Natural killer cell treated with Interleukin-12 subunit alpha and Interleukin-12 subunit beta and Interleukin-15 and Interleukin-18, amount 100 ng/mL, for 72 hours (primary cell): ENCODE measurements around the gene CEBPZOS. TPM values are rescaled to one million over a fixed set of nuclear protein-coding genes. Genes with fewer than 3 reads are reported as not detected.
"Not testable (repeated sequence)": the region's sequence is repeated elsewhere in the genome, so short reads cannot be mapped to it uniquely, and the experiment has no call there.

Experiments used
- ATAC-seq, 2 donors: fragments of 150-1000 bp; cut with Tn5 transposase in 1 of 2; sonication (Bioruptor Pico), chemical (Tn5 transposase) in 1 of 2; 2 replicates each; pipeline ENCODE4 v1.10.0; 2021
- DNase-seq: peaks from one replicate; pipeline ENCODE4 v3.0.0; 2022; ENCODE audit warnings: low spot score
- H3K27ac Mint-ChIP-seq, 2 donors: 1 replicate in 1 of 2; 2 replicates in 1 of 2; pipeline ENCODE4 v1.8.0; 2022; ENCODE audit warnings: mixed read lengths in 2 of 2, mild to moderate bottlenecking in 1 of 2, moderate library complexity in 1 of 2
- H3K27me3 Mint-ChIP-seq, 2 donors: 1 replicate in 1 of 2; 2 replicates in 1 of 2; pipeline ENCODE4 v1.8.0; 2022; ENCODE audit warnings: mixed read lengths in 2 of 2
- H3K36me3 Mint-ChIP-seq: one replicate; pipeline ENCODE4 v1.8.0; 2022; ENCODE audit warnings: mixed read lengths
- H3K4me1 Mint-ChIP-seq, 2 donors: 1 replicate in 1 of 2; 2 replicates in 1 of 2; pipeline ENCODE4 v1.8.0; 2022; ENCODE audit warnings: low read depth in 2 of 2, mixed read lengths in 2 of 2, mild to moderate bottlenecking in 1 of 2
- H3K4me3 Mint-ChIP-seq: one replicate; pipeline ENCODE4 v1.8.0; 2022; ENCODE audit warnings: mixed read lengths
- H3K9me3 Mint-ChIP-seq: 2 replicates; pipeline ENCODE4 v1.8.0; 2022; ENCODE audit warnings: mixed read lengths
- total RNA-seq, 2 donors: library from RNA; stranded (reverse); gene quantifications; one replicate each; pipeline ENCODE4 v1.2.3, GENCODE V29; 2022

The CEBPZOS gene
- total RNA-seq, 2 donors from 2014 or later, result 32.6 to 37.9 TPM

DNA sequence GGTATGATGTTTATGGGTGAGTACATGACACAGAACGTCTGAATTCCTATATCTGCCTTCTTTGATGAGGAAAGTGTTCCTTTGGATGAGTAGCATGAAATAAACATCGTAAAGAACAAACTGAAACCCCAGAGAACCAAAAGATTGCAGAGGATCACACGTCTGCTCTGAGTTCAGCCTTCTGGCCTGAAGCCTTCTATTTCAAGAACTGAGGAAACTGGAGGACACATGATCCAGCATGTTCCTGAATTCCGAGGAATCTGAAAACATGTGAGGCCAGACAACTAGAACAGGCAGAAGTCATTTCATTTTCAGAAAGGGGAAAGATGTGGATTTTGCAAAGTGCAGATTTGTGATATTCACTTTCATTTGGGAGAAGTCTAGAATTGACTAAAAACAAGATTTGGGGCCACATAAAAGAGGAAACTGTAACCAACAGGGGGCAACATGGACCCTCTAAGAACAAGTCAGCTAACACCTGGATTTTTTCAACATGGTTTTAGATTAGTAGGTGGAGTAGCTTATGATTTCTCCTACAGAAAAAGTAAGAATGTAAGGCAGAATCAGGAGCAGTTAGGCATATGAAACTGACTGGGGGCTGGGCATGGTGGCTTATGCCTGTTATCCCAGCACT is 16.2 kb upstream of the CEBPZOS start:
- no peak overlapping the region for H3K4me3 Mint-ChIP-seq
- no peak for DNase-seq
- H3K27me3 Mint-ChIP-seq, result peaks cover 18 to 25% of the 10 kb centered on the region in 2 donors
- no peaks in the 10 kb centered on the region for H3K36me3 Mint-ChIP-seq
- no peak overlapping the region for H3K27ac Mint-ChIP-seq
- H3K9me3 Mint-ChIP-seq, result no peaks in the 10 kb centered on the region
- no peaks in the 10 kb centered on the region for H3K4me1 Mint-ChIP-seq
- ATAC-seq, result no peak

DNA sequence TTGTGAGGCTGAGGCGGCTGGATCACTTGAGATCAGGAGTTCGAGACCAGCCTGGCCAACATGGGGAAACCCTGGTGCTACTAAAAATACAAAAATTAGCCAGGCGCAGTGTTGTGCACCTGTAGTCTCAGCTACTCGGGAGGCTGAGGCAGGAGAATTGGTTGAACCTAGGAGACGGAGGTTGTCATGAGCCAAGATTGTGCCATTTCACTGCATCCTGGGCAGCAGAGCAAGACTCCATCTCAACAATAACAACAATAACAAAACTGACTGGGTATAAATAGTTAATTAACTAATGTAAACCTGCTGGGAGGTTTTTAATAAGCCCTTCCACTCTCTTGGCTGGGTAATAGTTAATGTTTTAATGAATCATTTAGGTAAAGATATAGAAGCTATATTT is 15.7 kb upstream of the CEBPZOS start:
- Mint-ChIP-seq H3K27ac (no peak overlapping the region), H3K27me3 (peaks cover 18 to 25% of the 10 kb centered on the region in 2 donors), H3K36me3 (no peaks in the 10 kb centered on the region), H3K4me3 (no peak overlapping the region), H3K9me3 (no peaks in the 10 kb centered on the region), H3K4me1 (no peaks in the 10 kb centered on the region)
- DNase-seq (no peak), ATAC-seq (no peak)

DNA sequence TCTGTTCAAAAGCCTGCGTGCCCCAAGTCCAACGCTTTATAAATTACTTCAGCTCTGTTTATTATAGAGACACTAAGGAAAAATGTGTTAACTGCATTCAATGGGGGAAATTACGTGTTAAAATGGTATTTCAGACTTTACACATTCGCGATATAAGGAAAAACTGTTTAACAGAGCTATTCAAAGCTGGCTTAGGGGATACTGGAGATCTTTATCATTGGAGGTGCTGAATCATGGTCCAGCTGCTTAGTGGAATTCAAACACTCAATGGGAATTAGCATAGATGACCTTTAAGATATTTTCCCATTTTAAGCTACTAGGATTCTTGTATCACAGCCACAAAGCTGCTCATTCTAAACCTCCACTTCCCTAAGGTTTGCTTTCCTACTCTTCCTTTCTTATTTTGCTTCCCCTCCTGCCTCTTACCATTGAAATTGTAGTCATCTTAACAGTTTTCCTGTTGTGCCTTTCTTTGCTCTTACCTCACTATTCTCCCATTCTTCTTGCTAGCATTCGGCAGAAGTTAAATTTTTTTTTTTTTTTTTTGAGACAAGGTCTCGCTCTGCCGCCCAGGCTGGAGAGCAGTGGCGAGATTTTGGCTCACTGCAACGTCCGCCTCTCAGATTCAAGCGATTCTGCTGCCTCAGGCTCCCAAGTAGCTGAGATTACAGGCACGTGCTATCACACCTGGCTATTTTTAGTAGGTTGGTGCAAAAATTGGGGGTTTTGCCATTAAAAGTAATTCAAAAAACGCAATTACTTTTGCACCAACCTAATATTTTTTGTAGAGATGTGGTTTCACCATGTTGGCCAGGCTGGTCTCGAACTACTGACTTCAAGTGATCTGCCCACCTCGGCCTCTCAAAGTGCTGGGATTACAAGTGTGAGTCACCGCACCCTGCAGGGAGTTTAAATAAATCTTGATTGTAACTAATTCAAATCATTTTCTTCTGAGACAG is 14.3 kb upstream of the CEBPZOS start:
- no peak for ATAC-seq
- H3K27me3 Mint-ChIP-seq, result peaks cover 18 to 20% of the 10 kb centered on the region in 2 donors
- no peak overlapping the region for H3K27ac Mint-ChIP-seq
- no peak overlapping the region for H3K4me3 Mint-ChIP-seq
- no peaks in the 10 kb centered on the region for H3K36me3 Mint-ChIP-seq
- no peaks in the 10 kb centered on the region for H3K4me1 Mint-ChIP-seq
- DNase-seq, result no peak
- H3K9me3 Mint-ChIP-seq, result no peaks in the 10 kb centered on the region

DNA sequence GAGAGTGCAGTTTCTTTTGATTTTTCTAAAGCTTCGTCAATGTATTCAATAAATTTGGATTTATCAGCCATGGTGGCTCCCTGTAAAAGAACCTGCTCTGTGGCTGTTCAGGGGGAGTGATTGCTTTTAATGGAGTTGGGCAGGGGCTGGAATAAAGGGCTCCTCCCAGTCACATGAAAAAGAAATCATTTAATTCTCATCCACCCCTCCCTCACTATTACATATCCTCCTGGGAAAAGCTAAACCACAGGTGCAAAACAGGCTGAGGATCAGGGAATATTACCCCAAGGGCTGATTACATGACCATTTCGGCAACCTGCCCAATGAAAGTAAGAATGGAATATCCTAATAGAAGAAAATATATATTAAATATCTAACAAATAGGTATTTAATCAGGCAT is 7.7 kb upstream of the CEBPZOS start, which contains the start of gene SULT6B1:
TSS of gene SULT6B1 (minus strand) at position 101 of the 400 bp plus-strand sequence. CDS start at position 71, 30 bp downstream.
- Mint-ChIP-seq H3K36me3 (no peaks in the 10 kb centered on the region), H3K27ac (no peak within 1 kb of the TSS), H3K4me1 (peaks cover 6 to 7% of the 10 kb centered on the region in 2 donors), H3K27me3 (peaks cover 5 to 7% of the 10 kb centered on the region in 2 donors), H3K9me3 (no peaks in the 10 kb centered on the region), H3K4me3 (no peak within 1 kb of the TSS)
- ATAC-seq (no peak), DNase-seq (no peak)

DNA sequence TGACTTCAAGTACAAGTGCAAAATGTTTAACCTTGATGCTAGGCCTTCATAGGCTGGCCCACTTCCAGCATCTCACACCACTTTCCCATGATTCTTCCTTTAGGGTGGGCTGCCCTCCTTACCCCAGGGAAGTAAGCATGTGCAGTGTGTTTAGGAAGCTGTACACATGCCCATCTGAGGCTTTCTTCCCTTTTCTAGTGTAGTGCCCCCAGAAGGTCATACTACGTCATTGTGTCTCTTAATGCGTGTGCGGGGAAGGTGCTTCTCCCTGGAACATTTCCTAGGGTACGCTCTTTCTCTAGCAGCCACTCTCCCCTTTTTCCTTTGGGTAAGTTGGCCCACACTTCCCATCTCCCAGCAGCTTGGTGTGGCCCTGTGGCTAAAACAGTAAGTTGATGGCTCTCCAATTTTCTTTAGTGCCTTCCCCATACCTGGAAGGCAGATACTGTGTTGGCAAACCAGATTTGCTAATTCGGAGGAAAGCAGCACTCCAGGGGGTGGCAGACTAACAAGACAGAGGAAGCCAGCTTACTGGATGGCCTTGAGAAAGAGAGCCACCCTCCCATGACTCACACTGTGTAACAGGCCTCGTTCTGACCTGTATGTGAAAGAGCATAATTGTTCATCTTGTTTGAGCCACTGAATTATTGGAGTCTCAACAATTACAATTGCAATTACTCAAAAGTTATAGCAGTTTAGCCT is 6.7 kb upstream of the CEBPZOS start:
- Mint-ChIP-seq H3K9me3 (no peaks in the 10 kb centered on the region), H3K36me3 (no peaks in the 10 kb centered on the region), H3K4me1 (peaks cover 6 to 7% of the 10 kb centered on the region in 2 donors), H3K27me3 (peaks cover 5 to 7% of the 10 kb centered on the region in 2 donors), H3K27ac (peak overlapping the region; percentile 42 to 52), H3K4me3 (peak overlapping the region; percentile 48)
- peak; percentile 61 to 82 for ATAC-seq
- no peak for DNase-seq

DNA sequence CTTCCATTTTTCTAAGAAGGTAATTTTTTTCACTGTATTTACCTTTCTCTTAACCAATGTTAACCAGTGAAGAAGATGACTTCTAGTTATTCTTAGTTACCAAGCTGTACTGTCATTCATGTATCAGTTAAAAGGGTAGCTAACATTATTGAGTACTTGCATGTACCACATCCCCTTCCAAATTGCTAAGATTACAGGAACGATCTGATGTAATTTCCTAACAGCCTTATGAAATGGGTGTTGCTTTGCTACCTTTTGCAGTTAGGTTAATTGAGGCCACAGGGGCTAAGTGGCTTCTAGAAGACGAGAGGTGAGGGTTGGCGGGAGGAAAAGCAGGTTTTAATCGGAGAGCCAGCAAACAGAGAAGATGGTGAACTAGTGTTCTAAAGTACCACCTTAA is 6.0 kb upstream of the CEBPZOS start:
- H3K27ac Mint-ChIP-seq, result peak overlapping the region; percentile 42 to 52
- H3K36me3 Mint-ChIP-seq, result no peaks in the 10 kb centered on the region
- H3K4me3 Mint-ChIP-seq, result peak overlapping the region; percentile 48
- H3K9me3 Mint-ChIP-seq, result no peaks in the 10 kb centered on the region
- no peak for DNase-seq
- H3K27me3 Mint-ChIP-seq, result peaks cover 5 to 7% of the 10 kb centered on the region in 2 donors
- ATAC-seq, result peak in 1 of 2 donors; percentile 41
- peaks cover 6 to 7% of the 10 kb centered on the region in 2 donors for H3K4me1 Mint-ChIP-seq

DNA sequence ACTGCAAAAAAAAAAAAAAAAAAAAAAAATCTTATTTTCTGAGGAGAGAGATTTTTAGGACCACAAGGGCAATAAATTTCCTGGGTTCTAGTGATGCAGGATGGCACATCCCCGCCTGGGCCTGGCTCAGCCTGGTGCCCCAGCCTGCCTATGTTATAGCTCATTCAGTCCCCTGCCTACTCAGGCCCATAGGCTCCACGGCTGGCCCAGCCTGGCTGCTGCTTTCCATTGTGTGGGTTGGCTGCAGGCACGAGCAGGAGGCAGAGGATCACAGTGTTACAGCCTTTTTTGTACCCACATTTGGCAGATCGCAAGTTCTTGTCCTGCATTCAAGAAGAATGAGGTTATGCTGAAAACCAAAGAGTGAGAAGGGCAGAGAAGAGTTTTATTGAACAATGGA is 5.0 kb upstream of the CEBPZOS start:
- no peak overlapping the region for H3K27ac Mint-ChIP-seq
- H3K9me3 Mint-ChIP-seq, result no peaks in the 10 kb centered on the region
- H3K4me1 Mint-ChIP-seq, result peaks cover 9% of the 10 kb centered on the region in 2 donors
- no peak overlapping the region for H3K4me3 Mint-ChIP-seq
- ATAC-seq, result no peak
- peaks cover 5 to 7% of the 10 kb centered on the region in 2 donors for H3K27me3 Mint-ChIP-seq
- no peaks in the 10 kb centered on the region for H3K36me3 Mint-ChIP-seq
- DNase-seq, result no peak

DNA sequence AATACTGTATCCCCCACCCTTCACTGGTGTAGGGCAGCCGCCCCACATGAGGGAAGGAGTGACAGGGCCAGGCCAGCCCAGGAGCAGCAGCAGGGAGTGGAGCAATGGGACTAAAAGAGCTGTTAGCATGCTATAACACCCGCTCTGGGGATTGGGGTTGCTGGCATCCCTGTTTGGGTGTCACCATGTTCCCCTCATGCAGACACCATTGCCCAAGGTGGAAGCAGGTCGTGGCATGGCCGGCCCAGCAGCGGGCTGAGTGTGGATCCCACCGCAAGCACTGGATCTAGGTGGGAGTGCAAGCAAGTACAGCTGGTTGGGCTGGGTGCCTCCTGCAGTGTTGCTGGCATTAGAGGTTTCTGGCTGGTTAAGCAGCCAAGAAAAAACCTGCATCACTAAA is 4.5 kb upstream of the CEBPZOS start:
- Mint-ChIP-seq H3K36me3 (no peaks in the 10 kb centered on the region), H3K9me3 (no peaks in the 10 kb centered on the region), H3K27ac (no peak overlapping the region), H3K4me1 (peaks cover 12% of the 10 kb centered on the region in 2 donors), H3K27me3 (peaks cover 5 to 7% of the 10 kb centered on the region in 2 donors), H3K4me3 (no peak overlapping the region)
- no peak for ATAC-seq
- no peak for DNase-seq

DNA sequence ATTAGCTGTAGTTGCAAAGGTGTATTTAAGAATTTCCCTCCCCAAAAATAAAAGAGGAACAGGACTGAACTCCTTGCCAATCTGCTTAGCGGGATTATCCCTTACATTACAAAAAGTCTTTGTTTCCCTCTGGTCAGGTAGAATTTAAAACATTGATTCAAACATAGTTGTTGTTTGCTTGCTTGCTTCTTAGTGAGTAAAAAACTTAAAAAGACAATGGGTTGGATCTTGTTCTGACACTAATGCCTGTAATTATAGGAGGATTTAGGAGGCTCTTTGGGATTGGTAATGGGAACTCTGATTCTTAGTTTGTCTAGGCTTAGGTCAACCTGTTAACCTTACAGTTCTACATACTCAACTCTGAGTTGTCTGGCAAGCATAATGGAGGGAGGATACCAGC is 3.7 kb upstream of the CEBPZOS start:
- DNase-seq (no peak), ATAC-seq (no peak)
- Mint-ChIP-seq H3K4me3 (no peak overlapping the region), H3K4me1 (peaks cover 18 to 19% of the 10 kb centered on the region in 2 donors), H3K27ac (no peak overlapping the region), H3K36me3 (no peaks in the 10 kb centered on the region), H3K9me3 (no peaks in the 10 kb centered on the region), H3K27me3 (peaks cover 5 to 7% of the 10 kb centered on the region in 2 donors)

DNA sequence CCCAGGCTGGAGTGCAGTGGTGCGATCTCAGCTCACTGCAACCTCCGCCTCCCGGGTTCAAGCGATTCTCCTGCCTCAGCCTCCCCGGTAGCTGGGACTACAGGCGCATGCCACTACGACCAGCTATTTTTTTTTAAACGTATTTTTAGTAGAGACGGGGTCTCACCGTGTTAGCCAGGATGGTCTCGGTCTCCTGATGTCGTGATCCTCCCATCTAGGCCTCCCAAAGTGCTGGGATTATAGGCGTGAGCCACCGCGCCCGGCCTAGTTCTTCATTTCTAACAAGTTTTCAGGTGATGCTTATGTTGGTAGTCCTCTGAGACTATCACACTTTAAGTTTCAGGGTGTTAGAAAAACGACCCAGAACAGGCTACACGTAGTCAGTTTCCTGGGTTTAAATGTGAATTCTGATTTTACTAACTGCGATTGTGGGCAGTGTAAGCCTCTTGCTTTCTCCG is 405 bp upstream of the CEBPZOS start:
- ATAC-seq, DNase-seq: not testable (repeated sequence)
- H3K4me1 Mint-ChIP-seq, result peaks cover 15 to 16% of the 10 kb centered on the region in 2 donors

DNA sequence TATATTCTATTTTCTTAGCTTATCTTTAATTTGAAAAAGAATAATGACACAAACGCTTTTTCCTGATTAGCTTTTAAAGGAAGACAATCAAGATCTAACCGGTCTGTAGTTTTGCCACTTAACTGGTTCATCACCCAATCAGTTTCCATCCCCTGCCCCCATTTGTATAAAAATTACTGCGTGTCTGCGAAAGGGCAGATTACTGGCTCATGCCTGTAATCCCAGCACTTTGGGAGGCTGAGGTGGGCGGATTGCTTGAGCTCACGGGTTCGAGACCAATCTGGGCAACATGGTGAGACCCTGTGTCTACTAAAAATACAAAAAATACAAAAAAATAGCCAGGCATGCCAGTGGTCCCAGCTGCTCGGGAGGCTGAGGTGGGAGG is 2.4 kb downstream of the CEBPZOS start:
- Mint-ChIP-seq H3K4me3 (no peak overlapping the region), H3K36me3 (peaks cover 10% of the 10 kb centered on the region), H3K27me3 (no peaks in the 10 kb centered on the region), H3K4me1 (peaks cover 25 to 33% of the 10 kb centered on the region in 2 donors), H3K27ac (no peak overlapping the region), H3K9me3 (no peaks in the 10 kb centered on the region)
- no peak for DNase-seq
- ATAC-seq, result no peak

More for the DNA sequence above, 405 bp upstream of the CEBPZOS start:
- not testable (repeated sequence) for H3K9me3 Mint-ChIP-seq, H3K36me3 Mint-ChIP-seq, H3K27me3 Mint-ChIP-seq
- Mint-ChIP-seq H3K27ac (peak overlapping the region; percentile 97 to 99), H3K4me3 (peak overlapping the region; percentile 94)

DNA sequence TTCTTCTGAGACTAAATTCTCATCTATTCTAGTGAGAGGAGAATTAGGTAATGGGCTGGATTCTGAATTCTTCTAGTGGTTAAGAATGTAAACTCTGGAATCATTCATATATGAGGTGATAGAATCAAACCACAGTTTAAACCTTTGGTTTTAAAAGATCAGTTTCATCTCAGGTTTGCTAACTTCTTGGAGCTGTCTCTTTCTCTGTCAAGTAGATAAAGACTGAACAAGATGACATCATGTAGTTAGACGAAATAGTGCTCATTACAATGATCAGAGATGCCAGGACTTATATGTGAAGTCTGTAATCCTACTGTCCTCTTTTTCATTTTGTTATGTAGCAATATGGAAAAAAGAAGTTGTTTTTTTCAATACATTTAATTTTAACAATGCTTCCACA is 4.9 kb downstream of the CEBPZOS start:
- ATAC-seq (no peak), DNase-seq (no peak)
- H3K9me3 Mint-ChIP-seq, result no peaks in the 10 kb centered on the region
- H3K36me3 Mint-ChIP-seq, result peaks cover 32% of the 10 kb centered on the region
- peaks cover 30 to 35% of the 10 kb centered on the region in 2 donors for H3K4me1 Mint-ChIP-seq
- no peaks in the 10 kb centered on the region for H3K27me3 Mint-ChIP-seq
- peak overlapping the region; percentile 49 for H3K4me3 Mint-ChIP-seq
- peak overlapping the region; percentile 76 to 89 for H3K27ac Mint-ChIP-seq

DNA sequence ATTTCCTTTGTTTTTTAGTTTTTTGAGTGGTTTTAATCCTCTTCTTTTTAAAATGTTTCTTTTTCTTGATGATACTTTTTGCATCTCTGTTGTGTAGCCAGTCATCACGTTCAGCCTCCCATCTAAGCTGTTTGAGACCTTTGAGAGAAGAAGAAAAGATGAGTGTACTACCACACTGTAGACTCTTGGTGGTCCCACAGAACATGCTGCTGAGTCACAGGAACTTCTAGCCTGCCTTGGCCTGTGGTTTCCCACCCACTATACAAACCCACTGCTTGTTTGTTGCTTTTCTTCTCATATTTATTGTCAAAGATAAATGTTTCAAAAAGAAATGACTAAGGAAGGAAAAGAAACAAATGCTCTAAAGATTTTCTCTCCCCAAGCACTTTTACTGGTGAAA is 5.5 kb downstream of the CEBPZOS start:
- Mint-ChIP-seq H3K27me3 (no peaks in the 10 kb centered on the region), H3K4me3 (peak overlapping the region; percentile 49), H3K9me3 (no peaks in the 10 kb centered on the region), H3K4me1 (peaks cover 28 to 34% of the 10 kb centered on the region in 2 donors), H3K36me3 (peaks cover 37% of the 10 kb centered on the region), H3K27ac (peak overlapping the region; percentile 76 to 89)
- peak; percentile 83 to 99 for ATAC-seq
- DNase-seq, result peak; percentile 69
